D721Med (cell line): Measurements from ENCODE around the gene SFT2D3.

Experiments used
- DNase-seq: peaks from one replicate; pipeline ENCODE4 v3.0.0; 2011; ENCODE audit warnings: low spot score; ENCODE audit not compliant: insufficient read length
- FAIRE-seq: peaks from 2 replicates; lab custom pipeline; 2011; peaks lifted over from hg19 to GRCh38; lab: Jason Lieb, UNC
- CTCF ChIP-seq: IDR thresholded peaks from 2 replicates; pipeline ENCODE4 v1.5.1; 2012; ENCODE audit warnings: mild to moderate bottlenecking, control low read depth; ENCODE audit not compliant: insufficient read depth; ENCODE audit errors: missing control alignments

The SFT2D3 gene

GRCh38 chr2:127701193-127701650 is at the start of gene SFT2D3:
SFT2D3 (plus strand) TSS chr2:127701497; CDS start chr2:127701529, 32 bp downstream.
- FAIRE-seq (no peak), DNase-seq (peak; percentile 92)
- no peak for TF ChIP-seq CTCF

- DNase-seq = no peak
- FAIRE-seq = no peak
- no peak for TF ChIP-seq CTCF
These were observed 49.2 kb upstream of the SFT2D3 start for GRCh38 chr2:127651971-127652550.

GRCh38 chr2:127652786-127653357 is 48.4 kb upstream of the SFT2D3 start:
- no peak for TF ChIP-seq CTCF
- FAIRE-seq (no peak), DNase-seq (no peak)

GRCh38 chr2:127653421-127654083 is 47.7 kb upstream of the SFT2D3 start:
- no peak for TF ChIP-seq CTCF
- no peak for DNase-seq
- FAIRE-seq = no peak

- FAIRE-seq (no peak), DNase-seq (no peak)
- no peak for TF ChIP-seq CTCF
These were observed 47.0 kb upstream of the SFT2D3 start for GRCh38 chr2:127654084-127654837.

- no peak for TF ChIP-seq CTCF
- no peak for DNase-seq
- no peak for FAIRE-seq
These were observed 46.5 kb upstream of the SFT2D3 start for GRCh38 chr2:127654838-127655175.
